Panc1 (cell line): Measurements from ENCODE around the gene CD80. TPM values are rescaled to one million over a fixed set of nuclear protein-coding genes. Genes with fewer than 3 reads are reported as not detected.

Experiments used
- ATAC-seq: fragments of 200-7000 bp; cut with Tn5 transposase; 2 replicates; pipeline ENCODE4 v1.9.1; 2020; ENCODE audit warnings: mild to moderate bottlenecking, moderate library complexity
- BruUV-seq: library from RNA; stranded (reverse); fragments of 400-500 nt; replicated peaks from 2 replicates; lab custom pipeline; 2021; lab: Mats Ljungman, UMichigan
- CTCF ChIA-PET: fragments of 300-600 bp; sonication (Branson Sonifier 250); formaldehyde crosslinking; loops from one replicate; lab custom pipeline; 2022; ENCODE audit warnings: antibody characterized with exemption; lab: Charles Lee
- POLR2A ChIA-PET: fragments of 300-600 bp; sonication (Branson Sonifier 250); formaldehyde crosslinking; loops from one replicate; lab custom pipeline; 2022; ENCODE audit warnings: antibody characterized with exemption; lab: Charles Lee
- DNase-seq: peaks from one replicate; pipeline ENCODE4 v3.0.0-alpha.2; 2010; ENCODE audit warnings: low read depth, low spot score
- H3K27ac ChIP-seq: 2 replicates; pipeline ENCODE4 v1.5.1; 2011; ENCODE audit warnings: mild to moderate bottlenecking, low read length, inconsistent platforms
- H3K27me3 ChIP-seq: fragments of 200-500 bp; sonication (Bioruptor generic); 2 replicates; pipeline ENCODE4 v1.6.0; 2014; ENCODE audit warnings: low read length, inconsistent platforms; ENCODE audit not compliant: control insufficient read depth, insufficient read depth
- H3K36me3 ChIP-seq: fragments of 200-500 bp; sonication (Bioruptor generic); 2 replicates; pipeline ENCODE4 v1.5.1; 2014; ENCODE audit warnings: inconsistent platforms, mild to moderate bottlenecking, low read length, moderate library complexity; ENCODE audit not compliant: control insufficient read depth, insufficient read depth
- H3K4me1 ChIP-seq: 2 replicates; pipeline ENCODE4 v1.5.1; 2011; ENCODE audit warnings: inconsistent platforms, mild to moderate bottlenecking, low read length, moderate library complexity; ENCODE audit not compliant: control insufficient read depth, insufficient read depth
- H3K4me3 ChIP-seq, 2 experiments: 2 replicates each; pipeline ENCODE4 v1.5.1; 2011 to 2012; ENCODE audit warnings: low read depth in 2 of 2, low read length in 2 of 2, mild to moderate bottlenecking in 2 of 2, inconsistent platforms in 1 of 2, moderate library complexity in 1 of 2
- H3K9me3 ChIP-seq: fragments of 200-500 bp; sonication (Bioruptor generic); 2 replicates; pipeline ENCODE4 v1.5.1; 2014; ENCODE audit warnings: low read depth, mild to moderate bottlenecking, inconsistent platforms, low read length, moderate library complexity; ENCODE audit not compliant: control insufficient read depth, insufficient read depth
- POLR2AphosphoS5 ChIP-seq: IDR thresholded peaks from 2 replicates; pipeline ENCODE4 v1.6.1; 2012; ENCODE audit warnings: mild to moderate bottlenecking, low read depth, low read length, moderate library complexity
- SIN3A ChIP-seq: IDR thresholded peaks from 2 replicates; pipeline ENCODE4 v1.6.1; 2012; ENCODE audit warnings: low read depth, mild to moderate bottlenecking, low read length, moderate library complexity, borderline replicate concordance; ENCODE audit not compliant: insufficient read depth
- TCF7L2 ChIP-seq: IDR thresholded peaks from 2 replicates; pipeline ENCODE4 v1.6.1; 2011; ENCODE audit warnings: mild to moderate bottlenecking, low read depth, low read length, inconsistent platforms
- in situ Hi-C: cut with HindIII; loops from 2 replicates; pipeline ENCODE4 v1.10.0; 2016; ENCODE audit warnings: low sequenced_read_pairs, low pct_unique_long_range_greater_than_20kb
- intact Hi-C: fragments of 100-400 bp; cut with micrococcal nuclease; formaldehyde crosslinking; loops from one replicate; pipeline ENCODE4 v1.10.0; 2022; ENCODE audit not compliant: unreplicated experiment
- total RNA-seq: library from RNA; stranded (reverse); gene quantifications from one replicate; pipeline ENCODE4 v1.2.1, GENCODE V29; 2021; ENCODE audit not compliant: unreplicated experiment
- TF ChIP-seq, protein P1 (sequence below): fragments of 450-650 bp; IDR thresholded peaks from 2 replicates; pipeline ENCODE4 v1.5.1; 2017; ENCODE audit warnings: mild to moderate bottlenecking
- TF ChIP-seq, protein P2 (sequence below), 2 experiments: IDR thresholded peaks; 2 replicates each; pipeline ENCODE4 v1.6.1; 2011 to 2012; ENCODE audit warnings: low read depth in 2 of 2, control low read depth in 1 of 2, low read length in 1 of 2, mild to moderate bottlenecking in 1 of 2, moderate library complexity in 1 of 2; ENCODE audit not compliant: insufficient read depth in 1 of 2

The CD80 gene
- total RNA-seq, 1 experiment from 2014 or later: 0.15 TPM

DNA sequence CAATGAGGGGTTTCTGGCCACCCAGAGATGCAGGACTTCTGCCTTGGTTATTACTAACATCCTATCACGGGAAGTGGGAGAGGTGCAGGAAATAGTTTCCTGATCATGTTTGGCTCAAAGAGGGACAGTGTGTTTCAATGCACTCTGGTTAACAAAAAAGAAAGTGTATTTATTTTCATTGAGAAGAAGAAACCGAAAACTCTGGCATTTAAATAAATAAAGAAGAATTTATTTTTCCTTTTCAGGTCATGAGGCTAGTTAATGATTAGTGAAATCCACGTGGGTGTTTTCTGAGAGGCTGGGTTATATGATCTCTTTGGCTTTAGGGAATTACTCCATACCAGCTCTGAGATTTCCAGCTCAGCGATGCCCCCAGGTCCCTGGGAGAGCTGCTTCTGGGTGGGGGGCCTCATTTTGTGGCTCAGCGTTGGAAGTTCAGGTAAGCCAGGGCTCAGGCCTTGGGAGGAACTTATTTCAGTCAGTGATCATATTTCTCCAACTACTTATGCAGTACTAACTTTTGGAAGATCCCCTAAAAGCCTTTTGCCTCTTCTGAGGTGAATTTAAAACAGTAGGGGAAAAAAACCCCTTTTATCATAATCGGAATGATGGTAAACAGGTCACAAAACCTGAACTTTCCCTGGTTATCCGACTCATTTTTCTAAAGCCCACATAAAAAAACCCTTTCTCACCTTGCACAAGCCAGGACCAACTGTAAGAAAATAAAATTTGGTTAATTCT, 38.3 kb upstream of the CD80 start, which contains the start of gene PLA1A:
Gene PLA1A (plus strand): TSS at position 338 of the 741 bp plus-strand sequence. CDS start 29 bp downstream, at position 367.
- no peak for DNase-seq
- H3K27me3 ChIP-seq: peaks cover 6% of the 10 kb centered on the region
- no peak within 1 kb of the TSS for H3K27ac ChIP-seq
- ChIA-PET POLR2A (no interaction called here), CTCF (no interaction called here)
- H3K36me3 ChIP-seq: no peaks in the 10 kb centered on the region
- BruUV-seq: no TSS peak
- in situ Hi-C loops: no loop called here
- ATAC-seq: no peak
- TF ChIP-seq, protein P1, sequence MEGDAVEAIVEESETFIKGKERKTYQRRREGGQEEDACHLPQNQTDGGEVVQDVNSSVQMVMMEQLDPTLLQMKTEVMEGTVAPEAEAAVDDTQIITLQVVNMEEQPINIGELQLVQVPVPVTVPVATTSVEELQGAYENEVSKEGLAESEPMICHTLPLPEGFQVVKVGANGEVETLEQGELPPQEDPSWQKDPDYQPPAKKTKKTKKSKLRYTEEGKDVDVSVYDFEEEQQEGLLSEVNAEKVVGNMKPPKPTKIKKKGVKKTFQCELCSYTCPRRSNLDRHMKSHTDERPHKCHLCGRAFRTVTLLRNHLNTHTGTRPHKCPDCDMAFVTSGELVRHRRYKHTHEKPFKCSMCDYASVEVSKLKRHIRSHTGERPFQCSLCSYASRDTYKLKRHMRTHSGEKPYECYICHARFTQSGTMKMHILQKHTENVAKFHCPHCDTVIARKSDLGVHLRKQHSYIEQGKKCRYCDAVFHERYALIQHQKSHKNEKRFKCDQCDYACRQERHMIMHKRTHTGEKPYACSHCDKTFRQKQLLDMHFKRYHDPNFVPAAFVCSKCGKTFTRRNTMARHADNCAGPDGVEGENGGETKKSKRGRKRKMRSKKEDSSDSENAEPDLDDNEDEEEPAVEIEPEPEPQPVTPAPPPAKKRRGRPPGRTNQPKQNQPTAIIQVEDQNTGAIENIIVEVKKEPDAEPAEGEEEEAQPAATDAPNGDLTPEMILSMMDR: no peak
- no peak for TF ChIP-seq POLR2AphosphoS5
- TF ChIP-seq TCF7L2: no peak
- no peak for TF ChIP-seq SIN3A
- no peaks in the 10 kb centered on the region for H3K4me1 ChIP-seq
- intact Hi-C loops: no loop called here
- no peak within 1 kb of the TSS for H3K4me3 ChIP-seq
- no peaks in the 10 kb centered on the region for H3K9me3 ChIP-seq

- no peaks in the 10 kb centered on the region for H3K9me3 ChIP-seq
- no peak overlapping the region for H3K4me3 ChIP-seq
- in situ Hi-C loops: no loop called here
- BruUV-seq: no TSS peak
- ChIA-PET CTCF (no interaction called here), POLR2A (no interaction called here)
- peaks cover 10% of the 10 kb centered on the region for H3K27me3 ChIP-seq
- DNase-seq (no peak), ATAC-seq (no peak)
- H3K36me3 ChIP-seq: no peaks in the 10 kb centered on the region
- H3K27ac ChIP-seq: no peak overlapping the region
- no peak for TF ChIP-seq POLR2AphosphoS5
- TF ChIP-seq, protein P1: no peak
- TF ChIP-seq SIN3A: no peak
- no peak for TF ChIP-seq TCF7L2
- TF ChIP-seq, protein P2, sequence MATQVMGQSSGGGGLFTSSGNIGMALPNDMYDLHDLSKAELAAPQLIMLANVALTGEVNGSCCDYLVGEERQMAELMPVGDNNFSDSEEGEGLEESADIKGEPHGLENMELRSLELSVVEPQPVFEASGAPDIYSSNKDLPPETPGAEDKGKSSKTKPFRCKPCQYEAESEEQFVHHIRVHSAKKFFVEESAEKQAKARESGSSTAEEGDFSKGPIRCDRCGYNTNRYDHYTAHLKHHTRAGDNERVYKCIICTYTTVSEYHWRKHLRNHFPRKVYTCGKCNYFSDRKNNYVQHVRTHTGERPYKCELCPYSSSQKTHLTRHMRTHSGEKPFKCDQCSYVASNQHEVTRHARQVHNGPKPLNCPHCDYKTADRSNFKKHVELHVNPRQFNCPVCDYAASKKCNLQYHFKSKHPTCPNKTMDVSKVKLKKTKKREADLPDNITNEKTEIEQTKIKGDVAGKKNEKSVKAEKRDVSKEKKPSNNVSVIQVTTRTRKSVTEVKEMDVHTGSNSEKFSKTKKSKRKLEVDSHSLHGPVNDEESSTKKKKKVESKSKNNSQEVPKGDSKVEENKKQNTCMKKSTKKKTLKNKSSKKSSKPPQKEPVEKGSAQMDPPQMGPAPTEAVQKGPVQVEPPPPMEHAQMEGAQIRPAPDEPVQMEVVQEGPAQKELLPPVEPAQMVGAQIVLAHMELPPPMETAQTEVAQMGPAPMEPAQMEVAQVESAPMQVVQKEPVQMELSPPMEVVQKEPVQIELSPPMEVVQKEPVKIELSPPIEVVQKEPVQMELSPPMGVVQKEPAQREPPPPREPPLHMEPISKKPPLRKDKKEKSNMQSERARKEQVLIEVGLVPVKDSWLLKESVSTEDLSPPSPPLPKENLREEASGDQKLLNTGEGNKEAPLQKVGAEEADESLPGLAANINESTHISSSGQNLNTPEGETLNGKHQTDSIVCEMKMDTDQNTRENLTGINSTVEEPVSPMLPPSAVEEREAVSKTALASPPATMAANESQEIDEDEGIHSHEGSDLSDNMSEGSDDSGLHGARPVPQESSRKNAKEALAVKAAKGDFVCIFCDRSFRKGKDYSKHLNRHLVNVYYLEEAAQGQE (IDR thresholded peaks at IDR 0.05; ENCODE audit: insufficient read depth in 1 of 2, low read depth in 2 of 2, low read length in 1 of 2): no peak
- intact Hi-C loops: no loop called here
- H3K4me1 ChIP-seq: no peaks in the 10 kb centered on the region
Observed at GRCh38 chr3:119596398-119596797, 37.0 kb upstream of the CD80 start.
